ENCODE results near the gene NRAS.

DNA sequence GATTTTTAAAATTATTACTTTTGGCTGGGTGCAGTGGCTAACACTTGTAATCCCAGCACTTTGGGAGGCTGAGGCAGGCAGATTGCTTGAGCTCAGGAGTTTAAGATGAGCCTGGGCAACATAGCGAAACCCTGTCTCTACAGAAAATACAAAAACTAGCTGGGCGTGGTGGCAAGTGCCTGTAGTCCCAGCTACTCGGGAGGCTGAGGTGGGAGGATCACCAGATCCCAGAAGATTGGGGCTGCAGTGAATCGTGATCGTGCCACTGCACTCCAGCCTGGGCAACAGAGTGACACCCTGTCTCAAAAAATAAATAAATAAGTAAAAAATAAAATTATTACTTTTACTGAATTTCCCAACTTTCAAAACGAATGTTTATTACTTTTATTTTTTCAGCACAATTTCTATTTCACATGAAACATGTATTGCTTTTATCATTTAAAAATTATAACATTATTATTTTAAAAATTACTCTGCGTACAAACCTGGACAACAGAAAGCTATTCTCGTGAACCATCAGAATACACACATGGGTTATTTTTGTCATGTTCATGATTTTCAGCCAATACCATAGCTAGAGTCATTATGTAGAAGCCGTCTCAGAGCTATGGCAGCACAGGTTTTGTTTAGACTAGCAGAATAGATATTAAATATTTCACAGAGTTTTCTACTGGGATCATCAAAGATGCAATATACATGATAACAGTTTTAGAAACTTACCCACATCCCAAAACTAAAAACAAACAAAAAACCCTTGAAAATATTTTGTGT lies 21.8 kb downstream of the NRAS start:
- TF ChIP-seq EZH2 (IDR thresholded peaks at IDR 0.05; ENCODE audit: borderline replicate concordance) = no peak
- TF ChIP-seq, protein P1, sequence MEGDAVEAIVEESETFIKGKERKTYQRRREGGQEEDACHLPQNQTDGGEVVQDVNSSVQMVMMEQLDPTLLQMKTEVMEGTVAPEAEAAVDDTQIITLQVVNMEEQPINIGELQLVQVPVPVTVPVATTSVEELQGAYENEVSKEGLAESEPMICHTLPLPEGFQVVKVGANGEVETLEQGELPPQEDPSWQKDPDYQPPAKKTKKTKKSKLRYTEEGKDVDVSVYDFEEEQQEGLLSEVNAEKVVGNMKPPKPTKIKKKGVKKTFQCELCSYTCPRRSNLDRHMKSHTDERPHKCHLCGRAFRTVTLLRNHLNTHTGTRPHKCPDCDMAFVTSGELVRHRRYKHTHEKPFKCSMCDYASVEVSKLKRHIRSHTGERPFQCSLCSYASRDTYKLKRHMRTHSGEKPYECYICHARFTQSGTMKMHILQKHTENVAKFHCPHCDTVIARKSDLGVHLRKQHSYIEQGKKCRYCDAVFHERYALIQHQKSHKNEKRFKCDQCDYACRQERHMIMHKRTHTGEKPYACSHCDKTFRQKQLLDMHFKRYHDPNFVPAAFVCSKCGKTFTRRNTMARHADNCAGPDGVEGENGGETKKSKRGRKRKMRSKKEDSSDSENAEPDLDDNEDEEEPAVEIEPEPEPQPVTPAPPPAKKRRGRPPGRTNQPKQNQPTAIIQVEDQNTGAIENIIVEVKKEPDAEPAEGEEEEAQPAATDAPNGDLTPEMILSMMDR (IDR thresholded peaks at IDR 0.05; ENCODE audit: poor library complexity) = no peak
- no peak for TF ChIP-seq EZH2phosphoT487 (IDR thresholded peaks at IDR 0.05; ENCODE audit: low read depth, severe bottlenecking, unreplicated experiment)
